K562 (cell line): ENCODE data around the gene GH2. TPM values are rescaled to one million over a fixed set of nuclear protein-coding genes. Genes with fewer than 3 reads are reported as not detected.

Experiments
- ARID1B ChIP-seq: fragments of 450-650 bp; IDR thresholded peaks from 2 replicates; pipeline ENCODE4 v1.6.1; 2016; ENCODE audit warnings: antibody characterized with exemption, mild to moderate bottlenecking, inconsistent platforms
- DNMT1 ChIP-seq: fragments of 450-650 bp; IDR thresholded peaks from 2 replicates; pipeline ENCODE4 v1.6.1; 2016; ENCODE audit warnings: antibody characterized with exemption, mild to moderate bottlenecking
- HDAC1 ChIP-seq, 2 experiments: fragments of 450-650 bp; IDR thresholded peaks; 2 replicates each; pipeline ENCODE4 v1.6.1; 2016 to 2017; ENCODE audit warnings: inconsistent platforms in 1 of 2, mild to moderate bottlenecking in 1 of 2, moderate library complexity in 1 of 2
- HIVEP1 ChIP-seq: fragments of 250-450 bp; sonication (Bioruptor Pico); IDR thresholded peaks from 2 replicates; pipeline ENCODE4 v1.4.0; 2020; ENCODE audit warnings: mild to moderate bottlenecking
- HLTF ChIP-seq: fragments of 450-650 bp; IDR thresholded peaks from 2 replicates; pipeline ENCODE4 v1.6.1; 2016
- HSF4 ChIP-seq: fragments of 250-450 bp; sonication (Bioruptor Pico); IDR thresholded peaks from 2 replicates; pipeline ENCODE4 v2.1.2; 2022; ENCODE audit warnings: mild to moderate bottlenecking, moderate library complexity, borderline replicate concordance
- MCM7 ChIP-seq, 2 experiments: fragments of 450-650 bp; IDR thresholded peaks; 2 replicates each; pipeline ENCODE4 v1.6.1; 2016 to 2018
- MEIS2 ChIP-seq: fragments of 450-650 bp; IDR thresholded peaks from 2 replicates; pipeline ENCODE4 v1.6.1; 2014; ENCODE audit warnings: mild to moderate bottlenecking; ENCODE audit not compliant: partially characterized antibody
- NFIX ChIP-seq: fragments of 250-450 bp; sonication (Bioruptor Pico); IDR thresholded peaks from 2 replicates; pipeline ENCODE4 v1.4.0; 2020; ENCODE audit warnings: low read depth, mild to moderate bottlenecking, moderate library complexity
- NRF1 ChIP-seq, 2 experiments: fragments of 450-650 bp; IDR thresholded peaks in 1 of 2; conservative IDR thresholded peaks in 1 of 2; 2 replicates each; pipeline ENCODE4 v1.6.1; 2014; ENCODE audit warnings: mild to moderate bottlenecking in 2 of 2
- NUFIP1 ChIP-seq: fragments of 450-650 bp; IDR thresholded peaks from 2 replicates; pipeline ENCODE4 v1.6.1; 2018; ENCODE audit not compliant: partially characterized antibody
- SMAD4 ChIP-seq: fragments of 250-450 bp; sonication (Bioruptor Pico); conservative IDR thresholded peaks from 2 replicates; pipeline ENCODE4 v1.8.0; 2021; ENCODE audit warnings: inconsistent platforms, mild to moderate bottlenecking, moderate library complexity
- SMC3 ChIP-seq: conservative IDR thresholded peaks from 2 replicates; pipeline ENCODE4 v1.6.1; 2011; ENCODE audit warnings: low read depth, low read length, improper control_type of control experiment; ENCODE audit not compliant: insufficient read depth
- SPI1 ChIP-seq: IDR thresholded peaks from 2 replicates; pipeline ENCODE4 v1.6.1; 2011; ENCODE audit warnings: low read depth, low read length, control low read depth, borderline replicate concordance
- ZNF217 ChIP-seq: sonication (generic); formaldehyde crosslinking; IDR thresholded peaks from 2 replicates; pipeline ENCODE4 v1.8.0; 2022; ENCODE audit warnings: mild to moderate bottlenecking, missing genetic modification reagents
- ZNF436 ChIP-seq: fragments of 250-450, 450-650 bp; sonication (Bioruptor Pico); formaldehyde crosslinking; IDR thresholded peaks from 2 replicates; pipeline ENCODE4 v1.7.0; 2020; ENCODE audit warnings: mild to moderate bottlenecking
- ZNF696 ChIP-seq: fragments of 250-450 bp; sonication (Bioruptor Pico); conservative IDR thresholded peaks from 2 replicates; pipeline ENCODE4 v1.4.0; 2020; ENCODE audit warnings: mild to moderate bottlenecking, moderate library complexity
- polyA plus RNA-seq, 8 experiments: library from polyadenylated mRNA; depleted of rRNA in 4 of 8; stranded (reverse) in 5 of 8; unstranded in 3 of 8; fragments of >200 nt; fragmentation: Nextera tagmentation in 2 of 8; fragmentation: Illumina TruSeq in 1 of 8; extraction: Ambion mirVana in 2 of 8; extraction: Trizol in 1 of 8; gene quantifications; 2 replicates each; pipeline versions ENCODE4 v1.2.1 to v1.2.3, GENCODE V29; 2011 to 2014; ENCODE audit warnings: inconsistent platforms in 1 of 8, missing spikeins in 1 of 8
- total RNA-seq, 7 experiments: library from RNA; depleted of rRNA in 6 of 7; stranded (reverse); fragments of >200 nt in 6 of 7; fragmentation: Illumina TruSeq in 2 of 7; extraction: Trizol in 2 of 7; gene quantifications; 2 replicates each; pipeline versions ENCODE4 v1.2.1 to v1.2.3, GENCODE V29; 2011 to 2021; ENCODE audit warnings: low replicate concordance in 1 of 7
- TF ChIP-seq, protein P1 (sequence below), 2 experiments: fragments of 450-650 bp; formaldehyde crosslinking in 1 of 2; IDR thresholded peaks; 2 replicates each; pipeline versions ENCODE4 v1.4.0 to v1.6.1; 2014 to 2020; ENCODE audit warnings: mild to moderate bottlenecking in 2 of 2, borderline replicate concordance in 1 of 2, low read depth in 1 of 2
- TF ChIP-seq, protein P2 (sequence below): fragments of 250-450 bp; sonication (Bioruptor Pico); IDR thresholded peaks from 2 replicates; pipeline ENCODE4 v1.8.0; 2021; ENCODE audit warnings: moderate library complexity, mild to moderate bottlenecking, inconsistent platforms
- TF ChIP-seq, protein P3 (sequence below): sonication (generic); formaldehyde crosslinking; IDR thresholded peaks from 2 replicates; pipeline ENCODE4 v1.9.0; 2022; ENCODE audit warnings: mild to moderate bottlenecking, missing genetic modification reagents

The GH2 gene
- total and polyA plus RNA-seq, 9 of the 15 experiments (the other 6 are each of a cell fraction or from before 2014, with no cell fraction given): not detected

DNA sequence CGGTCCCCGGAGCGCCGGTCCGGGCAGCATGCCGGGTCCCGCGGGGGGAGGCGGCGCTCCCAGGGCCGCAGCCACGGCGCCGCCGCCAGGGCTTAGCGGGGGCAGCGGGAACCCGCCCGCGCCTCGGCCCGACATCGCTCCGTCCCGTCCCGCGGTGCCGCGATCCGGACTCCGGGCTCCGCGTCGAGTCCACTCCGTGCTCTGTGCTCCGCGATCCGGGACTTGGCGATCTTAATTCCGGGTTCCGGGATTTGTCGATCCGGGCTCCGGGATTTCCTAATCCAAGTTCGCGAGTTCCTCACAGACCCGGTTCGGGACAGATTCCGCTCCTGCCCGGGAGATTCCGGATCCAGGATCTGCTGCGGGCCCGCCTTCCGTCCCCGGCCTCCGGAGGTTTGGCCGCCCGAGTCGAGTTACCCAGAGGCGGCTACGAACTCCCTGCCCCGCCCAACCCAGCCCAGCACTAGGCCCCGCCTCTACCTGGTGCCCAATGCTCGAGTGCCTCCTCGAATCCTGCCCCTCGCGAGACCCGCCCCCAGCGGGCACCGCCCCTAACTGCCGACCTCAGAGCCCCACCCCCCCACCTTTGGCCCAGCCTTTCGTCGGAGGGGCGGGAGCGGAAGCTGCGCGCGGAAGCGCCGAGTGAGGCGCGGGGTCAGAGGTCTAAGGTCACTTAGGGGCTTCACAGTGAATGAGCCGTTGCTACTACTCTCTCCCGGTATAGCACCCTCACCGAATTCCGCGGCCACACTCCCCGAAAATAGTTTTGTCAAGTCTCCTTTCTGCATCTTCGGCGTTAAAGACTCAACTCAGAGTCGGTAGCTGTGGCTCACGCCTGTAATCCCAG, 39.0 kb downstream of the GH2 start, which contains the start of gene SMARCD2 (continued):
- TF ChIP-seq, protein P1, sequence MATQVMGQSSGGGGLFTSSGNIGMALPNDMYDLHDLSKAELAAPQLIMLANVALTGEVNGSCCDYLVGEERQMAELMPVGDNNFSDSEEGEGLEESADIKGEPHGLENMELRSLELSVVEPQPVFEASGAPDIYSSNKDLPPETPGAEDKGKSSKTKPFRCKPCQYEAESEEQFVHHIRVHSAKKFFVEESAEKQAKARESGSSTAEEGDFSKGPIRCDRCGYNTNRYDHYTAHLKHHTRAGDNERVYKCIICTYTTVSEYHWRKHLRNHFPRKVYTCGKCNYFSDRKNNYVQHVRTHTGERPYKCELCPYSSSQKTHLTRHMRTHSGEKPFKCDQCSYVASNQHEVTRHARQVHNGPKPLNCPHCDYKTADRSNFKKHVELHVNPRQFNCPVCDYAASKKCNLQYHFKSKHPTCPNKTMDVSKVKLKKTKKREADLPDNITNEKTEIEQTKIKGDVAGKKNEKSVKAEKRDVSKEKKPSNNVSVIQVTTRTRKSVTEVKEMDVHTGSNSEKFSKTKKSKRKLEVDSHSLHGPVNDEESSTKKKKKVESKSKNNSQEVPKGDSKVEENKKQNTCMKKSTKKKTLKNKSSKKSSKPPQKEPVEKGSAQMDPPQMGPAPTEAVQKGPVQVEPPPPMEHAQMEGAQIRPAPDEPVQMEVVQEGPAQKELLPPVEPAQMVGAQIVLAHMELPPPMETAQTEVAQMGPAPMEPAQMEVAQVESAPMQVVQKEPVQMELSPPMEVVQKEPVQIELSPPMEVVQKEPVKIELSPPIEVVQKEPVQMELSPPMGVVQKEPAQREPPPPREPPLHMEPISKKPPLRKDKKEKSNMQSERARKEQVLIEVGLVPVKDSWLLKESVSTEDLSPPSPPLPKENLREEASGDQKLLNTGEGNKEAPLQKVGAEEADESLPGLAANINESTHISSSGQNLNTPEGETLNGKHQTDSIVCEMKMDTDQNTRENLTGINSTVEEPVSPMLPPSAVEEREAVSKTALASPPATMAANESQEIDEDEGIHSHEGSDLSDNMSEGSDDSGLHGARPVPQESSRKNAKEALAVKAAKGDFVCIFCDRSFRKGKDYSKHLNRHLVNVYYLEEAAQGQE (IDR thresholded peaks at IDR 0.05; ENCODE audit: borderline replicate concordance): peak; percentile 50; the same call in 1 of the 2 replicates
- TF ChIP-seq, protein P1 (CRISPR knock-in tag; IDR thresholded peaks at IDR 0.05; ENCODE audit: low read depth): peak; percentile 77; the same call in 1 of the 2 replicates
- TF ChIP-seq, protein P2, sequence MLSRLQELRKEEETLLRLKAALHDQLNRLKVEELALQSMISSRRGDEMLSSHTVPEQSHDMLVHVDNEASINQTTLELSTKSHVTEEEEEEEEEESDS: no peak
- TF ChIP-seq ZNF436 (CRISPR knock-in tag) (no peak), MCM7 (IDR thresholded peaks at IDR 0.05) (no peak), ZNF217 (CRISPR knock-in tag) (no peak), SPI1 (peak; percentile 79), HDAC1 (IDR thresholded peaks at IDR 0.05) (peak; percentile 59 to 71; a peak in 3 of 4 replicates), SMAD4 (CRISPR knock-in tag) (peak; percentile 98), ZNF696 (CRISPR knock-in tag) (no peak), HSF4 (CRISPR knock-in tag) (0 out of 2 replicates have a peak, but pooled peaks have one; percentile 24), SMC3 (peak; percentile 5; the same call in 1 of the 2 replicates), DNMT1 (peak; percentile 81; the same call in 1 of the 2 replicates), NFIX (CRISPR knock-in tag) (no peak; the same call in 1 of the 2 replicates), NUFIP1 (peak; percentile 100), HLTF (peak; percentile 76), NRF1 (conservative IDR thresholded peaks at IDR 0.05 in 1 of 2, IDR thresholded peaks at IDR 0.05 in 1 of 2) (peak; percentile 86 to 88), MEIS2 (peak; percentile 33), ARID1B (peak; percentile 52; the same call in 1 of the 2 replicates), HIVEP1 (CRISPR knock-in tag) (0 out of 2 replicates have a peak, but pooled peaks have one; percentile 76)
- TF ChIP-seq, protein P3, sequence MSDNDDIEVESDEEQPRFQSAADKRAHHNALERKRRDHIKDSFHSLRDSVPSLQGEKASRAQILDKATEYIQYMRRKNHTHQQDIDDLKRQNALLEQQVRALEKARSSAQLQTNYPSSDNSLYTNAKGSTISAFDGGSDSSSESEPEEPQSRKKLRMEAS (CRISPR knock-in tag): peak; percentile 36; the same call in 1 of the 2 replicates
